Measurements from ENCODE around the gene ZHX3. TPM values are rescaled to one million over a fixed set of nuclear protein-coding genes. Genes with fewer than 3 reads are reported as not detected.

The ZHX3 gene
- total and polyA plus RNA-seq, 2 donors (not counting 1 experiment from before 2014, with no cell fraction given) = 4.3 to 22.2 TPM

GRCh38 chr20:41261260-41261659, 56.3 kb downstream of the ZHX3 start:
- no peaks in the 10 kb centered on the region for H4K20me1 ChIP-seq (ENCODE audit: control insufficient read depth, insufficient read depth, low read length, poor library complexity, severe bottlenecking)
- no peak overlapping the region for H3K9ac ChIP-seq (ENCODE audit: low read length)
- no peaks in the 10 kb centered on the region for H3K27me3 Mint-ChIP-seq
- H3K27me3 ChIP-seq (replicated peaks in 1 of 4; ENCODE audit: control extremely low read depth in 1 of 4, control insufficient read depth in 3 of 4, insufficient read depth in 4 of 4, low read length in 3 of 4) = no peaks in the 10 kb centered on the region
- H3K79me2 ChIP-seq (ENCODE audit: control insufficient read depth, insufficient read depth, low read length) = no peaks in the 10 kb centered on the region
- H3K4me1 ChIP-seq (ENCODE audit: control insufficient read depth in 2 of 2, insufficient read depth in 2 of 2, low read length in 2 of 2) = no peaks in the 10 kb centered on the region
- no peak overlapping the region for H3K4me2 ChIP-seq (replicated peaks; ENCODE audit: low read depth, low read length, poor library complexity, severe bottlenecking)
- no peak overlapping the region for H3K4me3 ChIP-seq (ENCODE audit: control extremely low read depth in 1 of 5, extremely low read depth in 1 of 5, insufficient read depth in 1 of 5, low read depth in 2 of 5, low read length in 4 of 5)
- intact Hi-C loops (cut with micrococcal nuclease) = no loop called here
- DNase-seq = no peak
- no peak overlapping the region for H3K27ac Mint-ChIP-seq
- ChIA-PET CTCF (interaction anchor here (1.6 kb wide), 1 partner anchor 29 kb away, joined by 4 read pairs; no protein-coding TSS in a partner anchor), POLR2A (no interaction called here)
- TF ChIP-seq CTCF (IDR thresholded peaks at IDR 0.05) (no peak), EZH2 (IDR thresholded peaks at IDR 0.05; ENCODE audit: borderline replicate concordance, insufficient read depth, low read depth, low read length, poor library complexity, severe bottlenecking) (no peak)
- no peak overlapping the region for H3K4me3 Mint-ChIP-seq
- no peaks in the 10 kb centered on the region for H3K4me1 Mint-ChIP-seq
- no peaks in the 10 kb centered on the region for H3K9me3 ChIP-seq (ENCODE audit: control extremely low read depth in 1 of 3, control insufficient read depth in 2 of 3, insufficient read depth in 1 of 3, low read length in 2 of 3)
- no peak for ATAC-seq (ENCODE audit: low read depth)
- peaks cover 0 to 2% of the 10 kb centered on the region in 2 experiments for H3K36me3 ChIP-seq (replicated peaks in 1 of 2; ENCODE audit: control extremely low read depth in 1 of 2, control insufficient read depth in 1 of 2, extremely low read depth in 1 of 2, insufficient read depth in 2 of 2, low read length in 1 of 2)
- H3K27ac ChIP-seq (ENCODE audit: low read length in 2 of 2) = no peak overlapping the region
- H2AFZ ChIP-seq (ENCODE audit: insufficient read depth, low read depth, low read length, poor library complexity, severe bottlenecking) = no peak overlapping the region
- no peaks in the 10 kb centered on the region for H3K9me3 Mint-ChIP-seq (ENCODE audit: insufficient read depth)

GRCh38 chr20:41260734-41261220, 56.8 kb downstream of the ZHX3 start:
- POLR2A ChIA-PET = no interaction called here
- intact Hi-C loops (cut with micrococcal nuclease) = no loop called here
- H3K36me3 ChIP-seq (replicated peaks in 1 of 2; ENCODE audit: control extremely low read depth in 1 of 2, control insufficient read depth in 1 of 2, extremely low read depth in 1 of 2, insufficient read depth in 2 of 2, low read length in 1 of 2) = no peaks in the 10 kb centered on the region
- no CpG with 5 or more reads among the region's 1 CpG for WGBS (ENCODE audit: insufficient coverage)
- H4K20me1 ChIP-seq (ENCODE audit: control insufficient read depth, insufficient read depth, low read length, poor library complexity, severe bottlenecking) = no peaks in the 10 kb centered on the region
- Mint-ChIP-seq H3K27me3 (no peaks in the 10 kb centered on the region), H3K9me3 (ENCODE audit: insufficient read depth) (no peaks in the 10 kb centered on the region), H3K27ac (no peak overlapping the region), H3K4me1 (no peaks in the 10 kb centered on the region), H3K4me3 (no peak overlapping the region)
- no peak for DNase-seq
- no peaks in the 10 kb centered on the region for H3K27me3 ChIP-seq (replicated peaks in 1 of 4; ENCODE audit: control extremely low read depth in 1 of 4, control insufficient read depth in 3 of 4, insufficient read depth in 4 of 4, low read length in 3 of 4)
- H3K4me2 ChIP-seq (replicated peaks; ENCODE audit: low read depth, low read length, poor library complexity, severe bottlenecking) = no peak overlapping the region
- no peak overlapping the region for H3K4me3 ChIP-seq (ENCODE audit: control extremely low read depth in 1 of 5, extremely low read depth in 1 of 5, insufficient read depth in 1 of 5, low read depth in 2 of 5, low read length in 4 of 5)
- H2AFZ ChIP-seq (ENCODE audit: insufficient read depth, low read depth, low read length, poor library complexity, severe bottlenecking) = no peak overlapping the region
- H3K9me3 ChIP-seq (ENCODE audit: control extremely low read depth in 1 of 3, control insufficient read depth in 2 of 3, insufficient read depth in 1 of 3, low read length in 2 of 3) = no peaks in the 10 kb centered on the region
- ATAC-seq (ENCODE audit: low read depth) = no peak
- TF ChIP-seq CTCF (IDR thresholded peaks at IDR 0.05) = no peak
- TF ChIP-seq EZH2 (IDR thresholded peaks at IDR 0.05; ENCODE audit: borderline replicate concordance, insufficient read depth, low read depth, low read length, poor library complexity, severe bottlenecking) = no peak
- H3K4me1 ChIP-seq (ENCODE audit: control insufficient read depth in 2 of 2, insufficient read depth in 2 of 2, low read length in 2 of 2) = no peaks in the 10 kb centered on the region
- no peaks in the 10 kb centered on the region for H3K79me2 ChIP-seq (ENCODE audit: control insufficient read depth, insufficient read depth, low read length)
- H3K9ac ChIP-seq (ENCODE audit: low read length) = no peak overlapping the region
- H3K27ac ChIP-seq (ENCODE audit: low read length in 2 of 2) = no peak overlapping the region
- CTCF ChIA-PET = interaction anchor here (1.6 kb wide), 1 partner anchor 29 kb away, joined by 4 read pairs; no protein-coding TSS in a partner anchor

Data from B cell (primary cell).